Natural killer cell (primary cell): ENCODE results near the gene TCOF1. TPM values are rescaled to one million over a fixed set of nuclear protein-coding genes. Genes with fewer than 3 reads are reported as not detected.

Experiments used
- ATAC-seq, 3 donors: fragments of 150-1000 bp in 2 of 3; fragments of 200-7000 bp in 1 of 3; cut with Tn5 transposase; 1 replicate in 1 of 3; 2 replicates in 2 of 3; pipeline ENCODE4 v1.10.0; 2021; ENCODE audit warnings: mild to moderate bottlenecking in 2 of 3, moderate library complexity in 2 of 3
- DNase-seq, 2 donors: peaks; one replicate each; pipeline versions ENCODE4 v3.0.0 to v3.0.0-alpha.2; 2013 to 2021; ENCODE audit warnings: mixed read lengths in 1 of 2
- H3K27ac ChIP-seq: one replicate; pipeline ENCODE4 v1.5.1; 2013; ENCODE audit warnings: mild to moderate bottlenecking, low read length
- H3K27me3 ChIP-seq: one replicate; pipeline ENCODE4 v1.6.1; 2013; ENCODE audit warnings: low read length; ENCODE audit not compliant: control insufficient read depth, insufficient read depth
- H3K36me3 ChIP-seq: one replicate; pipeline ENCODE4 v1.6.1; 2013; ENCODE audit warnings: low read length; ENCODE audit not compliant: control insufficient read depth, insufficient read depth
- H3K4me1 ChIP-seq: one replicate; pipeline ENCODE4 v1.6.1; 2013; ENCODE audit warnings: low read length; ENCODE audit not compliant: control insufficient read depth, insufficient read depth
- H3K4me3 ChIP-seq: one replicate; pipeline ENCODE4 v1.5.1; 2013; ENCODE audit warnings: low read length
- H3K9me3 ChIP-seq: one replicate; pipeline ENCODE4 v1.6.1; 2013; ENCODE audit warnings: low read length; ENCODE audit not compliant: control insufficient read depth, insufficient read depth
- H3K27ac Mint-ChIP-seq, 2 donors: one replicate each; pipeline ENCODE4 v1.8.0; 2022; ENCODE audit warnings: mild to moderate bottlenecking in 2 of 2, mixed read lengths in 2 of 2, moderate library complexity in 1 of 2
- H3K27me3 Mint-ChIP-seq, 2 donors: one replicate each; pipeline ENCODE4 v1.8.0; 2022; ENCODE audit warnings: low read depth in 2 of 2, mixed read lengths in 2 of 2
- H3K36me3 Mint-ChIP-seq: one replicate; pipeline ENCODE4 v1.8.0; 2022; ENCODE audit warnings: mixed read lengths
- H3K4me1 Mint-ChIP-seq, 2 donors: one replicate each; pipeline ENCODE4 v1.8.0; 2022; ENCODE audit warnings: mixed read lengths in 2 of 2
- H3K4me3 Mint-ChIP-seq: one replicate; pipeline ENCODE4 v1.8.0; 2022; ENCODE audit warnings: mild to moderate bottlenecking, moderate library complexity, mixed read lengths
- H3K9me3 Mint-ChIP-seq, 2 donors: one replicate each; pipeline ENCODE4 v1.8.0; 2022; ENCODE audit warnings: mixed read lengths in 2 of 2
- WGBS: methylation state at CpG from one replicate; pipeline ENCODE4 v1.1.7; 2013; ENCODE audit warnings: missing lambda C conversion rate; ENCODE audit not compliant: insufficient coverage; 5-methylcytosine and 5-hydroxymethylcytosine counted together
- intact Hi-C: fragments of 100-400 bp; cut with micrococcal nuclease; formaldehyde crosslinking; loops from one replicate; pipeline ENCODE4 v1.14.2; 2022
- total RNA-seq, 4 donors: library from RNA; stranded (reverse); fragments of 120-200 nt in 1 of 4; gene quantifications; one replicate each; pipeline versions ENCODE4 v1.2.3 to v1.2.4, GENCODE V29; 2013 to 2022
- TF ChIP-seq, protein P1 (sequence below): fragments of 200-600 bp; IDR thresholded peaks from one replicate; pipeline ENCODE4 v1.8.0; 2022; ENCODE audit warnings: antibody characterized with exemption

Gene TCOF1
- total RNA-seq, 3 donors from 2014 or later (not counting 1 experiment from before 2014, with no cell fraction given) = 51.5 to 62.6 (median 51.7) TPM

DNA sequence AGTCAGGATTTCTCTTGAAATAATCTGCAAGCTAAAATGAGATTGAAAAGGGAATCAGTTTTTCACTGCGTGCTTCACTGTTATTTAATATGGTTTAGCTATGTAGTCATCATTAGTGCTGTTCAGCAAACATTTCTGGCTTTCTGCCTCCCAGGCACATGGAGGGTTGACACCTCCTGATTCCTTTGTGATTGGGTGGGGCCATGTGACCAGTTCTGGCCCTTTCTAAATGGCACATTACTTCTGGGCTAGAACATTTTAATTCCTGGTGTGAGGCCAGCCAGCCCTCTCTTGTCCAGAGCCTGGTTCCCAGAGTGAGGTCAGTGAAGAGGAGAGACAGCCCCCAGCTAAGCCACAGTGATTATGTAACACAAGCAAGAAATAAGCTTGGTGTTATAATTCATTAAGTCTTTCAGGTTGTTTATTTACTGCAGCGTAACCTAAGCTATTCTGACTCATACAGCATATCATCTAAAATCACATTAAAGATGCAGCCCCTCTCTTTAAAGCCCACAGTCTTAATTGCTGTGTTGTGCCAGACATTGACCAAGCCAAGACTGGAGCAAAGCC lies 37.4 kb upstream of the TCOF1 start:
- no peak overlapping the region for H3K4me3 ChIP-seq
- WGBS = 94% methylated on average over 2 of the region's 2 CpGs
- no peaks in the 10 kb centered on the region for H3K27me3 Mint-ChIP-seq
- no peaks in the 10 kb centered on the region for H3K9me3 Mint-ChIP-seq
- H3K4me1 Mint-ChIP-seq = peaks cover 7 to 8% of the 10 kb centered on the region in 2 donors
- H3K36me3 ChIP-seq = no peaks in the 10 kb centered on the region
- no peaks in the 10 kb centered on the region for H3K4me1 ChIP-seq
- no peaks in the 10 kb centered on the region for H3K9me3 ChIP-seq
- H3K27ac ChIP-seq = no peak overlapping the region
- H3K27me3 ChIP-seq = no peaks in the 10 kb centered on the region
- H3K27ac Mint-ChIP-seq = no peak overlapping the region
- ATAC-seq (no peak), DNase-seq (no peak)
- H3K36me3 Mint-ChIP-seq = no peaks in the 10 kb centered on the region
- H3K4me3 Mint-ChIP-seq = no peak overlapping the region
- TF ChIP-seq, protein P1, sequence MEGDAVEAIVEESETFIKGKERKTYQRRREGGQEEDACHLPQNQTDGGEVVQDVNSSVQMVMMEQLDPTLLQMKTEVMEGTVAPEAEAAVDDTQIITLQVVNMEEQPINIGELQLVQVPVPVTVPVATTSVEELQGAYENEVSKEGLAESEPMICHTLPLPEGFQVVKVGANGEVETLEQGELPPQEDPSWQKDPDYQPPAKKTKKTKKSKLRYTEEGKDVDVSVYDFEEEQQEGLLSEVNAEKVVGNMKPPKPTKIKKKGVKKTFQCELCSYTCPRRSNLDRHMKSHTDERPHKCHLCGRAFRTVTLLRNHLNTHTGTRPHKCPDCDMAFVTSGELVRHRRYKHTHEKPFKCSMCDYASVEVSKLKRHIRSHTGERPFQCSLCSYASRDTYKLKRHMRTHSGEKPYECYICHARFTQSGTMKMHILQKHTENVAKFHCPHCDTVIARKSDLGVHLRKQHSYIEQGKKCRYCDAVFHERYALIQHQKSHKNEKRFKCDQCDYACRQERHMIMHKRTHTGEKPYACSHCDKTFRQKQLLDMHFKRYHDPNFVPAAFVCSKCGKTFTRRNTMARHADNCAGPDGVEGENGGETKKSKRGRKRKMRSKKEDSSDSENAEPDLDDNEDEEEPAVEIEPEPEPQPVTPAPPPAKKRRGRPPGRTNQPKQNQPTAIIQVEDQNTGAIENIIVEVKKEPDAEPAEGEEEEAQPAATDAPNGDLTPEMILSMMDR = no peak
- intact Hi-C loops = no loop called here

DNA sequence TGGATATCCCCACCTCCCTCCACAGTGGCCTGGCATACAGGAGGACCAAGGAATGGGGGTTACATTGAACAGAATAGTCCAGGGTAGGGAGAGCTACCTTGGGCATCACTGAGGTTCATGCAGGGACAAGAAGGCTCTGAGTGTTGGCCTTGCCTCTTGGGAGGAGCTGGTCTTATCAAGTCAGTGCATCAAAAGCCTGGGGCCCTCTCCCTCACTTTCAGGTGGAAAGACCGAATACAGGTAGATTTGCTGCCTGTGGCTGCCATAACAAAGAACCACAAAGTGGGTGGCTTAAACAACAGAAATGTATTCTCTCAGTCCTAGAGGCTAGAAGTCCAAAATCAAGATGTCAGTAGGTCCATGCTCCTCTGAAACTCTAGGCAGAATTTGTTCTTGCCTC lies 36.3 kb upstream of the TCOF1 start:
- Histone ChIP-seq H3K4me3 (no peak overlapping the region), H3K27ac (no peak overlapping the region), H3K27me3 (no peaks in the 10 kb centered on the region), H3K9me3 (no peaks in the 10 kb centered on the region), H3K4me1 (no peaks in the 10 kb centered on the region), H3K36me3 (no peaks in the 10 kb centered on the region)
- no peaks in the 10 kb centered on the region for H3K9me3 Mint-ChIP-seq
- no peaks in the 10 kb centered on the region for H3K36me3 Mint-ChIP-seq
- no peak overlapping the region for H3K27ac Mint-ChIP-seq
- intact Hi-C loops = no loop called here
- DNase-seq (no peak), ATAC-seq (no peak)
- TF ChIP-seq, protein P1 = no peak
- WGBS = 67% methylated on average over 1 of the region's 1 CpG
- H3K27me3 Mint-ChIP-seq = no peaks in the 10 kb centered on the region
- H3K4me3 Mint-ChIP-seq = no peak overlapping the region
- H3K4me1 Mint-ChIP-seq = peaks cover 7 to 8% of the 10 kb centered on the region in 2 donors

DNA sequence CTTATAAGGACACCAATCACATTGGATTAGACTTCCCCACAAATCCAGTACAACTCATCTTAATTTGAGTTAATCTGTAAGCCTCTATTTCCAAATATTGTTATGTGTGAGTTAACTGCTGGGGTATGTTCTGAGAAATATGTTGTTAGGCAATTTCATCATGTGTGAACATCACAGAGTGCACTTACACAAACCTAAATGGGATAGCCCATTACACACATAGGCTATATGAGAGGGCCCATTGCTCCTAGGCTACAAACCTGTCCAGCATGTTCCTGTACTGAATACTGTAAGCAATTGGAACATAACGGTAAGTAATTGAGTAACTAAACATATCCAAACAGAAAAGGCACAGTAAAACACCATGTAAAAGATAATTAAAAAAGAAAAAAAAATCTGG lies 35.7 kb upstream of the TCOF1 start:
- WGBS = no CpG with 5 or more reads among the region's 1 CpG
- no peak for ATAC-seq
- H3K27me3 Mint-ChIP-seq = no peaks in the 10 kb centered on the region
- peaks cover 7 to 8% of the 10 kb centered on the region in 2 donors for H3K4me1 Mint-ChIP-seq
- TF ChIP-seq, protein P1 = no peak
- no peak for DNase-seq
- H3K27ac ChIP-seq = no peak overlapping the region
- H3K27me3 ChIP-seq = no peaks in the 10 kb centered on the region
- H3K4me3 ChIP-seq = no peak overlapping the region
- H3K4me3 Mint-ChIP-seq = no peak overlapping the region
- intact Hi-C loops = no loop called here
- no peaks in the 10 kb centered on the region for H3K36me3 Mint-ChIP-seq
- H3K9me3 ChIP-seq = no peaks in the 10 kb centered on the region
- no peaks in the 10 kb centered on the region for H3K4me1 ChIP-seq
- no peak overlapping the region for H3K27ac Mint-ChIP-seq
- no peaks in the 10 kb centered on the region for H3K9me3 Mint-ChIP-seq
- no peaks in the 10 kb centered on the region for H3K36me3 ChIP-seq

DNA sequence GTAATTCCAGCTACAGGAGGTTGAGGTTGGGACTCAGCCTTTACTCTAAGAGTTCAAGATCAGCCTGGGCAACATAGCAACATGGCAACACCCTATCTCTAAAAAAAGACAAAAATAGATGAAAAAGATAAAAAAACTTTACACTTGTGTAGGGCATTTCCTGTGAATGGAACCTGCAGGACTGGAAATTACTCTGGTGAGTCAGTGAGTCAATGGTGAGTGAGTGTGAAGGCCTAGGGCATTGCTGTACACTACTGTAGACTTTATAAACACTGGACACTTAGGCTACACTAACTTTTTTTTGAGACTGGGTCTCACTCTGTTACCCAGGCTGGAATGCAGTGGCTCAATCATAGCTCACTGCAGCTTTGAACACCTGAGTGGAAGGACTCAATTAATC lies 35.3 kb upstream of the TCOF1 start:
- Mint-ChIP-seq H3K4me3 (no peak overlapping the region), H3K4me1 (peaks cover 7 to 8% of the 10 kb centered on the region in 2 donors), H3K36me3 (no peaks in the 10 kb centered on the region), H3K9me3 (no peaks in the 10 kb centered on the region), H3K27ac (no peak overlapping the region), H3K27me3 (no peaks in the 10 kb centered on the region)
- DNase-seq (no peak), ATAC-seq (peak in 2 of 3 donors; percentile 58 to 70)
- Histone ChIP-seq H3K27me3 (no peaks in the 10 kb centered on the region), H3K4me1 (no peaks in the 10 kb centered on the region), H3K4me3 (no peak overlapping the region), H3K9me3 (no peaks in the 10 kb centered on the region), H3K27ac (no peak overlapping the region), H3K36me3 (no peaks in the 10 kb centered on the region)
- TF ChIP-seq, protein P1 = no peak
- intact Hi-C loops = no loop called here
